ENCODE results near the gene MRPS33.
"Not testable (repeated sequence)": the region's sequence is repeated elsewhere in the genome, so short reads cannot be mapped to it uniquely, and the experiment has no call there.

The MRPS33 gene

DNA sequence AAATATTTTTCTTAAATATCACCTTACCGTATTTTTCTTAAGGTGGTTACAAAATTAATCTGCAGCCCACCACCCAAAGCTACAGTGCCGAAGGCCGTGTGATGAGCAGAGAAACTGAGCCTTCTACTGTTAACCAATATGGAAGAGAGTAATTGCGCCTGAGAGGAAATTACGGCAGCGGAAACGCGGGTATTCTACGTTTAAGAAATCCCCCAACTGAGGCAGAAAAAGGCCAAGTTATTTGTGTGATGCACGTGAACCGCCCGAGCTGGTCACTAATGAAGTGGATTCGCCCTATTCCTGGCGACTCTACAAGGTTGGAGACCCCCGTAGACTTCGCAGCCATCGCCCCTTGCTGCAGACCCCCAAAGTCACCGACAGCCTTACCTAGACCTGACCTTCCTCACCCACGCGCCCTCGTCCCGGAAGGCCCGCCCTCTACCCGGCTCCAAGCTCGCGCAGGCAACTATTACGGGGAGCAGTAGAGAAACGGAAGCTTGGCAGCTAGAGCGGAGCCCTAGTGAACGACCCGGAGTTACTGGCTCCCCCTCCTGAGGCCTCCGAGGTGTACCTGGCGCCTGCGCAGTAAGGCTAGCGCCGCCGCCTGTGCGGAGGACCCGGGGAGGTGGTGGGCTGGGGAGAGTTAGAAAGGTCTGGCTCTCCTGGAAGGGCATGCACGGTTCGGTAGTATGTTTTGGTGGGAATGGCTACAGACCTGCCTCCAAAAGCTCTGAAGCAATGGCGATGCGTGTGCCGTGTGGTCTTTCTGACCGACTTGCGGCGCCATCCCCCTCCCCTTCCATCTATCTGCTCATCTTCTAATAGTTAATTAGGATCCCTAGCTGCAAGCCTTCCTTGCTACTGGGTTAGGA, at the start of gene MRPS33:
Gene MRPS33 (minus strand): TSS at position 429 of the 872 bp plus-strand sequence. CDS start 4,319 bp downstream, outside the sequence.
- peak; percentile 98 for DNase-seq

DNA sequence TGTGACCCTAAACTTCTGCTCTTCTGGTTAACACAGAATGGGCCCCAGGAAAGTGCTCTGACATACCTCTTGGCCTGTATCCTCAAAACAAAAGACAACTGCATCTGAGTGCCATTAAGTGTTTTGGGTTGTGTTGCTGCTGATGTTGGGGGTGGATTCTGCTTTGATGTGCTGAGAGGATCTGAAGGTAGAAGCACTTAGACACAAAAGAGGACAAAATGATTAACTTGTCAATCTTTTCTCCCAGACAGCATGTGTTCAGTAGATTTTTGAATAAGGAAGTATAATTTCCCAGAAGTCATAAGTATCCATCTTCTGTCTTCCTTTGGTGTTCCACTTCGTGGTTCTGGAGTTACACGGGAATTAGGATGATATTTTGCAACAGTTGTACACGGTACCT, 43.0 kb upstream of the MRPS33 start:
- DNase-seq = no peak

DNA sequence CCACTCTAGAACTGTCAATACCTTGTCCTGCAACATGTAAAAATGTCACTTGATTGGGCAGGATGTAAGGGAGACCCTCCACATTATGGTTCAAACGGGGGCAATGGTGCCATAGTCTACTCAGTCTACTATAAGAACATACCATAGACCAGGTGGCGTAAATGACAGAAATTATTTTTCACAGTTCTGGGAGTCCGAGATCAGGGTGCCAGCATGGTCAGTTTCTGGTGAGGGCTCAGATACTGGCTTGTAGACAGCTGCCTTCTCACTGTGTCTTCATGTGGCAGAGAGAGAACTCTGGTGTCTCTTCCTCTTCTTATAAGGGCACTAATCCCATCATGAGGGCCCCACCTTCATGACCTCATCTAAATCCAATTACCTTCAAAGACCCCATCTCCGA, 40.4 kb upstream of the MRPS33 start:
- DNase-seq = no peak

DNA sequence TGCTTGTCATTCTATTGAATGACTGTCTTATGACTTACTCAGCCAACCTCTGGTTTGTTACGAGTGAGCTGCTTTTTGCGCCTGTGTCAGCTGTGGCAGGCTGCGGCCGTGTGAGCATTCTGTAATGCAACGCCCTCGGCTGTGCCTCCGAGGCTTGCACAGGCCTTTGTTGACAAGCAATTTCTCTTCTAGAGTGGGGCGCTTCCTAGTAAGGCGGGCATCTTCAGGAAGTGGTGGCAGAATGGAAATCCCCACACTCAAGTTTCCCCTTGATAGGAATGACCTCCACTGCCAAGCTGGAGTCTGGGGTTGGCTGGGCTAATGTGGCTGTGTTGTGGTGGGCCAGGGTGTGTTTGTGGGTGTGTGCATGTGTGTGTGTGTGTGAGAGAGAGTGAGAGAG, 38.9 kb upstream of the MRPS33 start:
- DNase-seq = peak; percentile 84

DNA sequence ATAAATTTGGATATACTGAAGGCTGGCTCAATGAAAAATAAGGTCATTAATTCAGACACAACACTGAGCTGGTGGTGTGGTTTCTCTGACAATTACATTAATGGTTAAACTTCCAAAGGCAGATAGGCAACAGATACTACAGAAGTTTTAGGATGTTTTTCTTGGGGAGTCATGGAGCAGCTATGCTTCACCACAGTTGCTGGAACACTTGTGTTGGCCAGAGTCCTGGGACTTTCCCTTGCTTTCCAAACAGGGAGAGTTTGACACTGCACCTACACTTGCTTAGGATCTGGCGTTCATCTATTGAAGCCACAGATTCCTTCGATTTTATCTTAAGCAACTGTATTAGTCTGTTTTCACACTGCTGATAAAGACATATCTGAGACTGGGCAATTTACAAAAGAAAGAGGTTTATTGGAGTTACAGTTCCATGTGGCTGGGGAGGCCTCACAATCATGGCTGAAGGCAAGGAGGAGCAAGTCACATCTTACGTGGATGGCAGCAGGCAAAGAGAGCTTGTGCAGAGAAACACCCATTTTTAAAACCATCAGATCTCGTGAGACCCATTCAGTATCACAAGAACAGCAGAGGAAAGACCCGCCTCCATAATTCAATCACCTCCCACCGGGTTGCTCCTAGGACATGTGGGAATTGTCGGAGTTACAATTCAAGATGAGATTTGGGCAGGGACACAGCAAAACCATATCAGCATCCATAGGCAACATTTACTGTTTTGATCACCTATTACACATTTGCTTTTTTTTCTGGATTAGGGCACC, 31.3 kb upstream of the MRPS33 start:
- no peak for DNase-seq

DNA sequence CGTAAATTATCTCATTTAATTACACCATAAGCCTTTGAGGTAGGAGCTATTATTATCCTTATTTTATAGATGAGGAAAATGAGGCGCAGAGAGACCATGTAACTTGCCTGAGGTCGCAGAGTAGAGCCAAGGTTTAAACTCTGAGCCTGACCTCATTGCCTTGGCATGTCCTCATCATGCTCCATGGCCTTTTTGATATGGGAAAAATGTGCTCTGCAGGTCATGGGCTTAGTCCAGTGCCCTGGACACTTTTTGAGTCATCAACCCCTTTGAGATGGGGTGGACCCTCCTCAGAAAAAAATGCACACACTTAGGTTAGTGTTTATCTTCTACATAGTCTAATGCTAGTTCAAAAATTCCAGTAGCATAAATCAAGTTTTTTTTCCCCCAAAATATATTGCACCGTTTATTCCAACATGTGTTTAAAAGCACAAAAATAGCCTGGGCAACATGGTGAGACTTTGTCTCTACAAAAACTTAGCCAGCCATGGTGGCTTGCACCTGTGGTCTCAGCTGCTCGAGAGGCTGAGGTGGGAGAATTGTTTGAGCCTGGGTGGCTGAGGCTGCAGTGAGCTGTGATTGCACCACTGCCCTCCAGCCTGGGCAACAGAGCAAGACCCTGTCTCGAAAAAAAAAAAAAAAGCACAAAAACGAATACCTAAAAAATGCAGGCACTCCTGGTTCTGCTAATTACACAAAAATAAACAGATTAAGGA, 30.5 kb upstream of the MRPS33 start:
- DNase-seq = no peak

DNA sequence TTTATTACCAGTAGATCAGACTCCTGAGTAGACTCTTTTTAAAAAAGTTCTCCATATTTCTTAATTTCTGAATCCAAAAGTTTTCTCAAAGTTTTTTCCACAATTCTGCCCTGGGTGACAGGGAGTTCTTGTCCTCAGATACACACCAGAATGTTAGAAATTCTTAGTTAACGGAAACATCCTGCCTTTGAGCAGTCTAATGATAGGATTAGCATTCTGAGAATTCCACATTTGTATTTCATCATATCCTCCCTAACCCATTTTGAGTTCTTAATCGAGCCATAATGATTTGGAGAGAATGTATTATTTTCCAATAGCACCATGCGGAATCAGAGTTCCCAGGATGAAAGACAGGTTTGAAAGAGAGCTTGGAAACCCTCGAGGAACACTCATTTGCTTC, 28.9 kb upstream of the MRPS33 start:
- no peak for DNase-seq

DNA sequence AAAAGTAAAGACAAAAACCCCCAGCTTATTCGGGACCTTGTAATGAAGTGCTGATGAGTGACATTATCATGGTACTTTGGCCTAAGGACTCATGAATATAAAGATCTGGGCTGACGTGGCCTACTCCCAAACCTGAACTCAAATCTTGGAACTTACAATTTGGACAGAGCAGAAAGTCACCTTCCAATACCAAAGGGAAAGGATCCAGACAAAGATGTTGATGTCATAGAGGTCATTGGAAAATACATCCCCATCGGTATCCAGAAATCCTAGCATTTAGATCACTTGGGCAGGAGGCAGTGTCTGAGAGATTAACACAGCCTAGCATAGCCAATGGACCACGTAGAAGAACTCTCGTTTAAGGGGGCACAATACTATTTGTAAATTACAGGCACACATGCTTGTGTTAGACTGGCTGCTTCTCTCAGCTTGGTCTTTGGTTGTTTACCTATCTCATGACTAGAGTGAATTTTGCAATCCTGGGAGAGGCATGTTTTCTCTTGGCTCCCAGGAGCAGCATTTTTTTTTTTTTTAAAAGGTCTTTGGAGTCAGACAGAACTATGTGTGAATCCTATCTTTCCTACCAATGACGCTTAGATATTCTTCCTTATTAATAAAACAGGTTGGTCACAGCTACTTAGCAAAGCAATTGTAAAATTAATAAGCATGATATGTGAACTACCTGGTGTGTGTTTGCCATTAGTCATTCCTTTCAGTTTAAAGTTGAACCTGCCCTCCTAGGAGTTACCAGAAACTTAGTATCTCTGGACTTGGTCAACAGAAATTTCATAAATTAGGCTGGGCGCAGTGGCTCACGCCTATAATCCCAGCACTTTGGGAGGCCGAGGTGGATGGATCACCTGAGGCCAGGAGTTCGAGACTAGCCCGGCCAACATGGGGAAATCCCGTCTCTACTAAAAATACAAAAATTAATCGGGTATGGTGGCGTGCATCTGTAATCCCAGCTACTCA, 27.8 kb upstream of the MRPS33 start:
- no peak for DNase-seq

DNA sequence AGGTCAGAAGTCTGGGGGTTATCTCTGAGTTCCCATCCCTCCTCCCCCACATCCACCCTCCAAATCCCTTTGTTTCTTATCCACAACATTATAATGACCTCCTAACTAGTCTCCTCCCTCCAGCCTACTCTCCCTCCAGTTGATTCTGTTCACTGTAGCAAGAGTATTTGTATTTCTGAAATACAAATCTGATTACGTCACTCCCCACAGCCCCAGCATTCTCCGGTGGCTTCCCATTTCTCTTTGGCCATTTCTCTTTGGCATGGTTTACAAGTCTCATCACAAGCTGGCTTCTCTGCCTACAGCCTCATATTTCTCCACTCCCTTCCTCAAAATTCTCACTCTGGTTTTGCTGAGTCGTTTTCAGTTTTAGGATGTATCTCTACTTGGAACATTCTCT, 24.6 kb upstream of the MRPS33 start:
- DNase-seq = no peak

DNA sequence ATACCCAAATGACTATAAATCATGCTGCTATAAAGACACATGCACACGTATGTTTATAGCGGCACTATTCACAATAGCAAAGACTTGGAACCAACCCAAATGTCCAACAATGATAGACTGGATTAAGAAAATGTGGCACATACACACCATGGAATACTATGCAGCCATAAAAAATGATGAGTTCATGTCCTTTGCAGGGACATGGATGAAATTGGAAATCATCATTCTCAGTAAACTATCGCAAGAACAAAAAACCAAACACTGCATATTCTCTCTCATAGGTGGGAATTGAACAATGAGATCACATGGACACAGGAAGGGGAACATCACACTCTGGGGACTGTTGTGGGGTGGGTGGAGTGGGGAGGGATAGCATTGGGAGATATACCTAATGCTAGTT, 23.3 kb upstream of the MRPS33 start:
- DNase-seq = not testable (repeated sequence)

DNA sequence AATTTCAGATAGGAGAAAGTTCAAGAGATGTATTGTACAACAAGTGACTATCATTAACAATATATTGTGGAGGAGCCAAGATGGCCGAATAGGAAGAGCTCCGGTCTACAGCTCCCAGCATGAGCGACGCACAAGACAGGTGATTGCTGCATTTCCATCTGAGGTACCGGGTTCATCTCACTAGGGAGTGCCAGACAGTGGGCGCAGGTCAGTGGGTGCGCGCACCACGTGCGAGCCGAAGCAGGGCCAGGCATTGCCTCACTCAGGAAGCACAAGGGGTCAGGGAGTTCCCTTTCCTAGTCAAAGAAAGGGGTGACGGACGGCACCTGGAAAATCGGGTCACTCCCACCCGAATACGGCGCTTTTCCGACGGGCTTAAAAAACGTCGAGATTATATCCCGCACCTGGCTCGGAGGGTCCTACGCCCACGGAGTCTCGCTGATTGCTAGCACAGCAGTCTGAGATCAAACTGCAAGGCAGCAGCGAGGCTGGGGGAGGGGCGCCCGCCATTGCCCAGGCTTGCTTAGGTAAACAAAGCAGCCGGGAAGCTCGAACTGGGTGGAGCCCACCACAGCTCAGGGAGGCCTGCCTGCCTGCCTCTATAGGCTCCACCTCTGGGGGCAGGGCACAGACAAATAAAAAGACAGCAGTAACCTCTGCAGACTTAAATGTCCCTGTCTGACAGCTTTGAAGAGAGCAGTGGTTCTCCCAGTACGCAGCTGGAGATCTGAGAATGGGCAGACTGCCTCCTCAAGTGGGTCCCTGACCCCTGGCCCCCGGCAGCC, 18.0 kb upstream of the MRPS33 start:
- not testable (repeated sequence) for DNase-seq

DNA sequence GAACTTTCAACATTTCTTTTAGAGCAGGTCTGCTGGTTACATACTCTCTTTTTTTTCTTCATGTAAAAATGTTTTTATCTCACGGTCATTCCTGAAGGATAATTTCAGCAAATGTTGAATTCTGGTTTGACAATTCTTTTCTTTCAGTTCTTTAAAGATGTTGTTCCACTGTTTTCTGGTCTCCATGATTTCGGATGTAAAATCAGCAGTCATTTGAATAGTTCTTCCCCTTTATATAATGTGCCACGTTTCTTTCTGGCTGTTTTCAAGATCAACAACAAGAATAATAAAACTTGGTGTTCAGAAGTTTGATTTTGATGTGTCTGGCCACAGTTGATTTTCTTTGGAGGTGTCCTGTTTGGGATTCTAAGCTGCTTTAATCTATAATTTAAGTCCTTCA, 14.0 kb upstream of the MRPS33 start:
- no peak for DNase-seq

DNA sequence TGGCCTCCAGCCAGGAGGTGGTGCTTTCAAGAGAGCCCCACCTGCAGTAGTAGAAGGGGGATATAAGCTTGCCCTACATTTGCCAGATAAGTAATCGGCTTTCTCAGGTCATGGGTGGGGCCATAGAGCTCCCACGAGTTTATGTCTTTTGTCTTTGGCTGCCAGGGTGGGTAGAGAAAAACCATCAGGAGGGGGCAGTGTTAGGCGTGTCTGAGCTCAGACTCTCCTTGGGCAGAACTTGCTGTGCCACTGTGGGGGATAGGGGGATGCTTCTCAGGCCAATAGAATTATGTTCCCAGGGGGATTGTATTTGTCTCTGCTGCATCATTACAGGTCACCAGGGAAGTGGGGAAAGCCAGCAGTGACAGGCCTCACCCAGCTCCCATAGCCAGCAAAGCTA, 12.3 kb upstream of the MRPS33 start:
- DNase-seq = no peak

DNA sequence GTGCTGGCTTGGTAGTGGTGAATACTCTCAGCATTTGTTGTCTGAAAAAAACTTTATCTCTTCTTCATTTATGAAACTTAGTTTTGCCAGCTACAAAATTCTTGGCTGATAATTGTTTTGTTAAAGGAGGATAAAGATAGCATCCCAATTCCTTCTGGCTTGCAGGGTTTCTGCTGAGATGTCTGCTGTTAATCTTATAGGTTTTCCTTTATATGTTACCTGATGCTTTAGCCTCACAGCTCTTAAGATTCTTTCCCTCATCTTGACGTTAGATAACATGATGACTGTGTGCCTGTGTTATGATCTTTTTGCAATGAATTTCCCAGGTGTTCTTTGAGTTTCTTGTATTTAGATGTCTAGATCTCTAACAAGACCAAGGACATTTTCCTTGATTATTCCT, 9.9 kb upstream of the MRPS33 start:
- no peak for DNase-seq

DNA sequence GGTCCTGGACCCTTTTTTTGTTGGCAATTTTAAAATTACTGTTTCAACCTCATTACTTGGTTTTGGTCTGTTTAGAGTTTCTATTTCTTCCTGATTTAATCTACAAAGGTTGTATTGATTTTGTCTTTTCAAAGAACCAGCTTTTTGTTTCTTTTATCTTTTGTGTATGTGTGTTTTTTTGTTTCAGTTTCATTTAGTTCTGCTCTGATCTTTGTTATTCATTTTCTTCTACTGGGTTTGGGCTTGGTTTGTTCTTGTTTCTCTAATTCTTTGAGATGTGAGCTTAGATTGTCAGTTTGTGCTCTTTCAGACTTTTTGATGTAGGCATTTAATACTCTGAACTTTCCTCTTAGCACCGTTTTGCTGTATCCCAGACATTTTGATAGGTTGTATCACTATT, 8.5 kb upstream of the MRPS33 start:
- no peak for DNase-seq

DNA sequence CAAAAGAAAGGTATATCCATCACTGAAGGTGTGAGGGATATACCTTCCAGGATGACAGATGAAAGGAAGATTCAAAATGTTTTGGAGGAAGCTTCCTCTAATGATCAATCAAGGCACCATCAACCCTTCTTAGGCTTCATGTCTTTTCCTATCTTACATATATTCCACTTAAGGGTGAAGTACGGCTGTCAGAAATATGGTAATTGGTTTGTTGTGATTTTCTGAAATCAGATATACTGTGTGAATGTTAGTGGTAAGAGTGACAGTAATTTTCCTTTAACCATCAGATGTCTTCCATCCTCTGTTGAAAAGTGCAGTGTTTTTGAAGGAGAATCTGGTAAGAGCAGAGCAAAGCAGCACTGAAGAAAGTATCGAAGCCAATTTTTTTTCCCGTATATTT, 2.8 kb upstream of the MRPS33 start:
- no peak for DNase-seq

DNA sequence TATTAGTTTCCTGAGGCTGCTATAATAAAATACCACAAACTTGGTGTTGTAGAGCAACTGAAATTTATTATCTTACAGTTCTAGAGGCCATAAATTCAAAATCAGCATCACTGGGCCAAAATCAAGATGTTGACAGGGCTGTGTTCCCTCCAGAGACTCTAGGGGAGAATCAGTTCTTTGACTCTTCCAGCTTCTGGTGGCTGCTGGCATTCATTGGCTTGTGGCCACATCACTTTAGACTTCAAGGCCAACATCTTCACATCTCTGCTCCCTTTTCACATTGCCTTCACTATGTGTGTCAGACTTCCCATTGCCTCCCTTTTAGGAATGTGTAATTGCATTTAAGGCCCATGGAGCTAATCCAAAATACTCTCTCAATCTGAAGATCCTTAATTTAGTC, 1.6 kb upstream of the MRPS33 start:
- no peak for DNase-seq

DNA sequence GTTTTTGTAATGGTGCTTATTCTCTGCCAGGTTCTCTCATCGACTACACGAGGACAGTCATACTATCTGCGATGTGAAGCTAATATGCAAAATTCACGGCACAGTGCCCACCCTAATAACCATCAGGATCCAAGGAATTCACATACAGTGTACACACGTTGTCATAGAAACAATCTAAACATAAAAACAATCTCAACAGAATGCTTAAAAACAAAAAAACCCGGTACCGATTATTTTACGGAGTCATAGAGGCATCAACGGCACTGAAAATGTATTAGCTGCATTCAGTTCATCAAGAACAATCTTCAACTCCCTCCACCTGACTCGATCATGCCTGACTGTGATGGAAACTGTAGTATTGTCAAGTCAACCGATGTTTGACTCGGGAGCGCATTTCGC, 628 bp downstream of the MRPS33 start:
- DNase-seq = no peak

DNA sequence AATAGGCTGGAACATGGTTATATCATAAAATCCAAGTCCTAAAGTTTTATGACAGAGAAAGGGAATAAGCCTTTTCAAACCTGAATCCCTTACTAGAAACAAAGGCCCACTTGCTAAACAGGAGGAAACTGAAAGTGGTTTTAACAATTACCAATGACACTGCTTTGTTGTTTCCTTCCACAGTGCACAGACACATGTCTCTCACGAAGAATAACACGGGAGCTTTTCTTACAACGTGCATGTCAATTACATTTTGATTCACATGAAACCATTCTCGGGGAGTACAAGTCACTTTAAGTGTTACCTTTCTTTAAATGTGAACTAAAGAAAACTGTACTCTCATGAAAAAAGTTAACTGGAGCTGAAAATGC, 1.4 kb downstream of the MRPS33 start:
- peak; percentile 38 for DNase-seq

DNA sequence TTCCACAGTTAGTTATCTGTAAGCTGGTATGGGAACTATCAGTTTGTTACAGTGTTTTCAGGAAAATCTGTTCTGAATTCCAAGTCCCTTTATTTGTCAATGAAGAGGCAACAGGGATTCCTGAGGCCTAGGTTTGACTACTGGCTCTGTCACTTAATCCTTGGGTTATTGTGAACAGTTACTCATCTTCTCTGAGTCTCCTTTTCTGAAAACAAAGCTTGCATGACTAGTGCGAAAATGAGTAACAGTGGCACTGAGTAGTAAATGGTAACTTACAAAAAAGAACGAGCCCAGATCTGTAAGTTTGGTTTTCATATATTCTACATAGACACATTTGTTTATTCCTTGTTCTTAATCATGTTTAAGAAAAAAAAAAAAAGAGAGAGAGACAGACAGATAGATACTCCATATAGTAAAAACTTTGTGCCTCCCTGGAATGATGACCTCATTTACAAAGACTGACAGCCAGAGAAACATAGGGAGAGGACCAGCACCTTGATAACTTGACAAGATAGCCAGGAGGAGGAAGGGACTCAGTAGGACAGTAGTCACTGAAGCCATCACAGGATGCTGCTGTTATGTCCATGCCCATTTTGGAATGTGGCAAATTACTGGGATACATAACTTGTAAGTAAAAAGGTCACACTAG, 1.9 kb downstream of the MRPS33 start:
- DNase-seq = peak; percentile 46

Data from activated CD4-positive, alpha-beta T cell treated with anti-CD3 and anti-CD28 coated beads, Interleukin-2, Interleukin-6, amounts not matched to agents 100 ng/mL and 50 ng/mL, durations not matched to agents 16 hours and 8 hours (primary cell).